ENCODE results near the gene SPESP1. TPM values are rescaled to one million over a fixed set of nuclear protein-coding genes. Genes with fewer than 3 reads are reported as not detected.

SPESP1 gene
- total and polyA plus RNA-seq, 2 of the 8 experiments (the other 6 are each of a cell fraction or from before 2014, with no cell fraction given), result not detected

DNA sequence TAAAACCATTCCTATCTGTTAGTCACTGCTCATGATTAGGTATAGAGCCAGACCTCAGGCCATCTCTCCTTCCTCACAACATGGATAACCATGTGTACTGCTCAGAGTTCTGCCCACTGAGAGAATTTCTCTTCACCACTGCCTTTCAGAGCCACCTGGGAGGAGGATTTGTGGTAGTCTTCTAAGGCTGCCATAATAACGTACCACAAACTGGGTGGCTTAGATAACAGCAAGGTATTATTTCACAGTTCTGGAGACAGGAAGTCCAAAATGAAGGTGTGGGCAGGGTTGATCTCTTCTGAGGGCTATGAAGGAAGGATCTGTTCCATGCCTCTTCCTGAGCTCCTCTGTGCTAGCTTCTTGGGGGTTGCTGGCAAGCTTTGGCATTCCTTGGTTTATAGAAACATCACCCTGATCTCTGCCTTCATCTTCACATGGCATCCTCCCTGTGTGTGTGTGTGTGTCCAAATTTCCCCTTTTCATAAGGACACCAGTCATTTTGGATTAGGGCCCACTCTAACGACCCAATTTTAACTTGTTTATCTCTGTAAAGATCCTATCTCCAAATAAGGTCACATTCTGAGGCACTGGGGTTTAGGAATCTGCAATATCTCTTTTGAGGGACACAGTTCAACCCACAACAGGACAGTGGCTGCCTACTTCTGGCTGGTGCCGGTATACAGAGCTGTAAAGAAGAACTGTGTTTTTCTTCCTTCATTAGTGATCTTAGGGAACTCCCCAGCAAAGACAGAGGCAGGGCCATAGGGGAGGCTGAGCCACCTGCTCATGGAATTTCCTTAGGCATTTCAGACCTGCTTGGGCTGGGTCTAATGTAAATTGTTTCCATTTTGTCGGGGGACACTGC is 42.1 kb downstream of the SPESP1 start:
- H3K9ac ChIP-seq (replicated peaks in 1 of 4; ENCODE audit: extremely low read depth in 1 of 4, low read depth in 3 of 4, low read length in 3 of 4), result no peak overlapping the region; a peak in 1 of 7 replicates
- H3K56ac ChIP-seq (replicated peaks; ENCODE audit: insufficient read length, low read depth, low read length), result no peak overlapping the region
- no peak overlapping the region for H3K23ac ChIP-seq (ENCODE audit: insufficient read length)
- 0 out of 2 replicates have a peak overlapping the region, but pooled peaks have one; percentile 48 for H2BK20ac ChIP-seq (ENCODE audit: low read length)
- H4K5ac ChIP-seq (ENCODE audit: insufficient read length, low read depth, low read length), result no peak overlapping the region
- FAIRE-seq (no peak), DNase-seq (ENCODE audit: low read depth in 1 of 2, low spot score in 2 of 2) (no peak)
- H3K4me1 ChIP-seq (replicated peaks in 1 of 4; ENCODE audit: control insufficient read depth in 3 of 4, insufficient read depth in 4 of 4, low read length in 3 of 4), result no peaks in the 10 kb centered on the region
- no peak overlapping the region for H2BK15ac ChIP-seq (ENCODE audit: low read length)
- H3K9me3 ChIP-seq (ENCODE audit: insufficient read depth in 2 of 2, low read depth in 1 of 2, low read length in 1 of 2), result peaks cover 10 to 21% of the 10 kb centered on the region in 2 experiments
- ChIA-PET CTCF (ENCODE audit: partially characterized antibody) (no interaction called here), POLR2A (ENCODE audit: partially characterized antibody) (no interaction called here)
- no peak overlapping the region for H3K27ac ChIP-seq (ENCODE audit: low read depth, low read length)
- no peaks in the 10 kb centered on the region for H3K79me2 ChIP-seq (ENCODE audit: control insufficient read depth in 1 of 2, insufficient read depth in 2 of 2, low read length in 2 of 2)
- no peak overlapping the region for H4K91ac ChIP-seq (replicated peaks; ENCODE audit: insufficient read length, low read length)
- H3K4ac ChIP-seq (replicated peaks; ENCODE audit: insufficient read length, low read depth, low read length), result no peak overlapping the region
- no peaks in the 10 kb centered on the region for H4K20me1 ChIP-seq (replicated peaks in 1 of 2; ENCODE audit: control insufficient read depth in 1 of 2, insufficient read depth in 2 of 2, low read length in 2 of 2)
- H2BK120ac ChIP-seq (replicated peaks; ENCODE audit: low read depth, low read length), result no peak overlapping the region
- WGBS, 2 experiments (ENCODE audit: extremely low coverage in 1 of 2, insufficient coverage in 1 of 2, insufficient read length in 1 of 2, insufficient replicate concordance in 2 of 2, low coverage in 1 of 2, low lambda C conversion rate in 2 of 2, missing lambda C conversion rate in 1 of 2), result 92% methylated on average over 4 of the region's 4 CpGs; no CpG with 5 or more reads in 1 of the 2 experiments
- no peaks in the 10 kb centered on the region for H3K23me2 ChIP-seq (ENCODE audit: low read depth, low read length)
- no peak overlapping the region for H3K4me2 ChIP-seq (ENCODE audit: insufficient read depth in 1 of 2, low read depth in 2 of 2, low read length in 2 of 2)
- H3K36me3 ChIP-seq (ENCODE audit: control insufficient read depth in 2 of 4, insufficient read depth in 4 of 4, low read length in 3 of 4), result no peaks in the 10 kb centered on the region
- H2AK5ac ChIP-seq (ENCODE audit: low read depth, low read length), result no peak overlapping the region
- no peaks in the 10 kb centered on the region for H3K27me3 ChIP-seq (replicated peaks in 1 of 4; ENCODE audit: control insufficient read depth in 3 of 4, extremely low read depth in 1 of 4, insufficient read depth in 3 of 4, low read length in 3 of 4)
- no peak overlapping the region for H3K4me3 ChIP-seq (ENCODE audit: extremely low read depth in 1 of 4, insufficient read depth in 2 of 4, low read depth in 3 of 4, low read length in 4 of 4)
- no peak overlapping the region for H3K18ac ChIP-seq (ENCODE audit: extremely low read depth, low read length)
- no peak overlapping the region for H2AFZ ChIP-seq (ENCODE audit: low read length)
- H4K8ac ChIP-seq (ENCODE audit: extremely low read depth, insufficient read depth, low read length), result no peak overlapping the region
- TF ChIP-seq SAP30 (IDR thresholded peaks at IDR 0.05; ENCODE audit: insufficient read depth, insufficient replicate concordance, low read length) (no peak), USF2 (IDR thresholded peaks at IDR 0.05; ENCODE audit: low read length) (no peak), BRCA1 (IDR thresholded peaks at IDR 0.05; ENCODE audit: low read depth, low read length) (no peak)
- H2BK12ac ChIP-seq (ENCODE audit: low read depth, low read length), result no peak overlapping the region
- H3K79me1 ChIP-seq (ENCODE audit: low read depth, low read length), result no peaks in the 10 kb centered on the region
- H2BK5ac ChIP-seq (ENCODE audit: low read depth, low read length), result no peak overlapping the region
- no peak overlapping the region for H3K14ac ChIP-seq (ENCODE audit: insufficient read length)
